UCSD-AML1 (cell line): ENCODE data around the gene LMBR1.
"Not testable (repeated sequence)": the region's sequence is repeated elsewhere in the genome, so short reads cannot be mapped to it uniquely, and the experiment has no call there.

Experiments
- DNase-seq: peaks from one replicate; lab custom pipeline; 2025; ENCODE audit not compliant: unreplicated experiment; lab: John Stamatoyannopoulos, UW

The LMBR1 gene

DNA sequence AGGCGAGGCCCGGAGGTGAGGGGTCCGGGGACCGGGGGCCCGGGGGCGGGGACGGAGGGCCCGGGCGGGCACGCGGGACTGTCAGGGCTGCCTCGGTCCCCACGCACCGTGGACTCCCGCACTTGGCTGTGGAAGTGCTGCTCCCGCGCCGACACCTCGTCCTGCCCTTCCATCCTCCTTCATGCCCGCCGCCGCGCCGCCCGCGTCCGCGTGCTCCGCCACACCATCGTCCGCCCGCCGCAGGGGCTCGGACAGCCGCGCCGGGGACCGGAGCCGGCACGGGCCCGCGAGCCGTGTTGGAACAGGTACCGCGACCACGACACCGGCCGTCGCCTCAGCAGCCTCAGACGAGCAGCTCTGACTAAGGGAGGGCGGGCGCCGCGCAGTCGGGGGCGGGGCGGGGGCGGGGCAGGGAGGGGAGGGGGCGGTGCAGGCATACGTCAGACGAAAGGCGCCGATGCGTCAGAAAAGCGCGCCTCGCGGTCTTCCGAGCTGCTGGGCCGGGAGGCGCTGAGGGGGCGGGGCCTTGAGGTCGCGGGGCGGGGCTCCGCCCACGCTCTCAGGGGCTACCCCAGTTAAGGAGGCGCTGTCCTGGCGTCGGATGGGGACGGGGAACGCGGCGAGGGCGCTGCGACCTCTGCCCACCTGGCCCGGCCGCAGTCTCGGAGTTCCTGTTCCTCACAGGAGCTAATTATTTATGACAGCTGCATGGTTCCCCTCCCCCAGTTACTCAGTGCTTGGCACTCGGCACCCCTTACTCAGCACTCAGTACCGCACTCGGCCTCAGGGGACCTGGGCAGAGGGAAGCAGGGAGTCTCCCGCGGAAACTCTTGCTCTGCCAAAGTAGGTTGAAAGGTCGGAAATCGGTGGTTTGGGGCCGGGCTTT, at the start of gene LMBR1:
Gene LMBR1 (minus strand): TSS at position 363 of the 886 bp plus-strand sequence. CDS start 190 bp downstream, at position 173.
- peak; percentile 89 for DNase-seq

DNA sequence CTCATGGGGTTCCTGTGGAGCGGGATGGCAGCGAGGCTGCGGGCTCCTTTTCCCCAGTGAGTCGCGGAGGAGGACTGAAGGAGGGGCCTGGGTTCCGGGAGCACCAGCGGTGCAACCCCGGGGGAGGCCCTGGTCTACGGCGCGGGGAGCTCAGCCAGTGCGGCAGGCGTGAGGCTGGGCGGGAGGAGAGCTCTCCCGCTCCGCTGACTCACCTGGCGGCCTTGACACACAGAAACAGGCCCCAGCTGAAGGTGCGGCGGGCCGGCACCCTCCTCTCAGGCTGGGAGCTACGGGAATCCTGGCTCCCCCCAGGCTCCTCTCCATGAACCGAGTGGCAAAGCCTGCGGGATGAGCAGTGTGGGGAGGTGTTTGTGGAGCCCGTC, 49.7 kb upstream of the LMBR1 start:
- DNase-seq: no peak

DNA sequence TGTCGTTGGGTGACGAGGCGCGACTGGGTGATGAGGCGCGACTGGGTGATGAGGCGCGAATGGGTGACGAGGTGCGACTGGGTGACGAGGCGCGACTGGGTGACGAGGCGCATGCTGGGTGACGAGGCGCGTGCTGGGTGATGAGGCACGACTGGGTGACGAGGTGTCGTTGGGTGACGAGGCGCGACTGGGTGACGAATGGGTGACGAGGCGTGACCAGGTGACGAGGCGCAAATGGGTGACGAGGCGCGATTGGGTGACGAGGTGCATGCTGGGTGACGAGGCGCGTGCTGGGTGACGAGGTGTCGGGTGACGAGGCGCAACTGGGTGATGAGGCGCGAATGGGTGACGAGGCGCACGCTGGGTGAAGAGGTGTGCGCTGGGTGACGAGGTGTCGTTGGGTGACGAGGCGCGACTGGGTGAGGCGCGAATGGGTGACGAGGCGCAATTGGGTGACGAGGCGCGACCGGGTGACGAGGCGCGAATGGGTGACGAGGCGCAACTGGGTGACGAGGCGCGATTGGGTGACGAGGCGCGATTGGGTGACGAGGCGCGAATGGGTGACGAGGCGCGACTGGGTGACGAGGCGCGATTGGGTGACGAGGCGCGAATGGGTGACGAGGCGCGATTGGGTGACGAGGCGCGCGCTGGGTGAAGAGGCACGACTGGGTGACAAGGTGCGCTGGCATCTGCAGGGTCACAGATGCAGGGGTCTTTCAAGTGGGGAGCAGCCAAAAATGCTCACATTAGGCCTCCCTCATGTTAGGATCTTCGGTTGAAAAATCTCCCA, 48.6 kb upstream of the LMBR1 start:
- DNase-seq: no peak

GRCh38 chr7:156940421-156941122, 47.6 kb upstream of the LMBR1 start:
- DNase-seq: no peak

- DNase-seq: not testable (repeated sequence)
Measured at GRCh38 chr7:156936766-156937165, 43.8 kb upstream of the LMBR1 start.

DNA sequence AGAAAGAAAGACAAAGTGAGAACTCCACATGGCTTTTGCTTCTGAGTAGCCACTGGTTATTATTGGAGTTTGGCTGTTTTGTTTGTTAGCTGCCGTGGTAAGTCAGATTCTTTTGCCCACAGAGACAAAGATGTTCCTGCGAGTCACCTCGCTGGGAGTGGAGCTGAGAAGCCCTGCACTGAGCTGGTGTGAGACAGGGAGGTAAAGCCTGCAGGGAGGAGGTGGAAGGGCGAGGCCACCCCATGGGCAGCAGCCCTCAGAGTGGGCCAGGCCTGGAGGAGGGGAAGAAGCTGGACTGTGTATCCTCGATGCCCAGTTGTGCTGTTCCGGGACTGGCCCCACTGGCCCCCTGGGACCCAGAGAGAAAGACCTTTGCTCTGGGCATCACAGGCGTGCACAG, 42.3 kb upstream of the LMBR1 start:
- no peak for DNase-seq

DNA sequence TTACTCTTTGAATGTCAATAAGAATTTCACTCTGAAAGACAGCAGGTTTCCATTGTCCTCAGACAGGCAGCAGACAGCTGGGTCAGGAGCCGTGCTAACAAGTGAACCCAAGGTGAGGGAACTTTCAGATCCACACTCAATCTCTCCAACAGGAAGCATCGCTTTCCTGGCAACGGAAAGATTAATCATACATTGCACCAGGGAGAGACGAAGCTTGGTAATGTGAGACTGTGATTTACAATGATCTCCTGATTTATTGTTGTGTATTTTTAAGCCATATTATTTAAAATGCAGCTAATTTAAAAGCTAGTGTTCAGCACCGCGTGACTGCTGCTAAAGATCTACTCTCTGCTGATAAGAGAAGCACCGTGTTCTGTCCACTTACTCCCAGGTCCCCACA, 39.0 kb upstream of the LMBR1 start:
- no peak for DNase-seq

DNA sequence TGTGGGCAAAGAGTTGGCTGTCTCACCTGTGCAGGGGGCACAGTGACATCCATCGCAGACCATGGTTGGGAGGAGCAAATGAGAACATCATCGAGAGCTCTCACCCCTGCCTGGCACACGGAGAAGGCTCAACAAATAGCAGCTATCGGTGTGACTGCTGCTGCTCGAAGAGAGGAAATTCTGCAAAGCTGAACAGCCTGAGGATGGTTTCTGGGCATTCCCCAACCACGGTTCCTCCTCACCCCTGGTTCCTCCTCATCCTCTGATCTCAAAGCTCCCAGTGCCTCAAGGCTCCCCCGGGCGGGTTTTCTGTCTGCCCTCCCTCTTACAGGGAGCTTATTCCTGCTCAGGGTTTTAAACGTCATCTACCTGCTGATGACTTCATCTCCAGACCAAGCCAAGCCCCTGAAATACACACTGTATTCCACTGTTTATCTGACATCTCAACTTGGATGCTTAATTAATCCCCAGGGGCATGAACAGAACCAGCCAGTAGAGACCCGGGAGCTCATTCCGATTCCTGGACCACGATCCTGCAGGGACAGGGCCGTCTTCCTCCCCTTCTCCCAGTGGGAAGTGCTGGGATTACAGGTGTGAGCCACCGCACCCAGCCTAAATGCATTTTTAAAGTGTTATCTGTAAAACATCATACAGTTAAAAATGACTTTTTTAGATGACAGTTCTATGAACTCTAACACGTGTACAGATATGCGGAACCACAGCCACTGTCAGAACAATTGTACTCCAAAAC, 37.0 kb upstream of the LMBR1 start:
- no peak for DNase-seq

DNA sequence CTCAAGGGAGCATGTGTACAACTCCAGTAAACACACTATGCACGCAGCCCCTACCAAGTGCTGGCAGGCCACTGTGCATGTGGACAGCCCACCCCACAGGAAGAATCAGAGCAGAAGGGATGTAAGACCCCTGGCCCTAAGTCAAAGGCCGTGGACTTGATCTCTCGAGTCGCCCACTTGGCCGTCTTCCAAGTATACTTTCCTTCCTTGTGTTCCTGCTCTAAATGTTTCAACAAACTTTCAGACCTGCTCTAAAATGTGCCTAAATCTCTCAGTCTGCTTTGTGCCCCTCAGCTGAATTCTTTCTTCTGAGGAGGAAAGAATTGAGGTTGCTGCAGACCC, 35.4 kb upstream of the LMBR1 start:
- DNase-seq: no peak

DNA sequence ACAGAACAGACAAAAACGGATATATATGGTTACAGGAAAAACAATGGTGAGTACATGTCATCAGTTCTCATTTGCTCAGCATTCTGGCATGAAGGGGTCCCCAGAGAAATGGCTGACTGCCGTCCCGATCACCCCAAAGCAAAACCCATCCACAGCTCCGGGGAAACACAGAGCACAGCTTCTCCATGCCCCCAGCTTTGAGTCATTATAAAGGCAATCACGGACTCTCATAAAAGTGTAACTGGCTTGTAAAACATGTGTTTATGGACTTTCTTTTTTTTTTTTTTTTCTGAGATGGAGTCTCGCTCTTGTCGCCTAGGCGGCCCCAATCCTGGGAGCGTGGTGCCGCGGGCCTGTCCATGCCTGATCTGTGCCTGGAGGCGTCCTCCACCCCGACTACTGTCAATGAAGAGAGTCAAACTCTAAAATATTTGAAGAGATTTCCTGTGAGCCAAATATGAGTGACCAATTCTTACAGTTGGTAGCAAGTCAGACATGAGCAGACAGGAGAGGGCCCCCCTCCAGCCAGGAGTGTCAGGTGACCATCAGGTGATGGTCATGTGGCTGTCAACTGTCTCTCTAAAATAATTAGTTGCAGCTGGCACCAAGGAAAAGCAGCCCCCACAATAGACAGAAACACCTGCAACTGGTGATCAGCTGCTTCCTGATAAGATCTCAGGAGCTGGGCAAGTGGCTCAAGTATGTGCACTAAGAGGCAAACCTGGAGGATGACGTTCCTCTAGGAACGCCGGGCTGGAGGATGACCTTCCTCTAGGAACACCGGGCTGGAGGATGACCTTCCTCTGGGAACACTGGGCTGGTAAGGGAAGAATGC, 34.8 kb upstream of the LMBR1 start:
- no peak for DNase-seq

DNA sequence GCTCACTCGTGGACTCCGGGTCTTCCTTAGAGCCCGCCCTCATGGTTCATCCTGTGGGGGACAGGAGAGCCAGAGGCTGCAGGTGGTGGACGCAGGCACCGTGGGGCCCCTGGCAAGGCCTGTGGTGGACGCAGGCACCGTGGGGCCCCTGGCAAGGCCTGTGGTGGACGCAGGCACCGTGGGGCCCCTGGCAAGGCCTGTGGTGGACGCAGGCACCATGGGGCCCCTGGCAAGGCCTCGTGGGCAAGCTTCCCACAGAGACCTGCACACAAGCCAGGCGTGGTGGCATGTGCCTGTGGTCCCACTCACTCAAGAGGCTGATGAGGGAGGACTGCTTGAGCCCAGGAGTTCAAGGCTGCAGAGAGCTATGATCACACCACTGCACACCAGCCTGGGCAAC, 32.8 kb upstream of the LMBR1 start:
- DNase-seq: not testable (repeated sequence)

- DNase-seq: not testable (repeated sequence)
Measured at GRCh38 chr7:156922304-156922703, 29.3 kb upstream of the LMBR1 start.

- not testable (repeated sequence) for DNase-seq
Measured at GRCh38 chr7:156920487-156921373, 27.7 kb upstream of the LMBR1 start.

DNA sequence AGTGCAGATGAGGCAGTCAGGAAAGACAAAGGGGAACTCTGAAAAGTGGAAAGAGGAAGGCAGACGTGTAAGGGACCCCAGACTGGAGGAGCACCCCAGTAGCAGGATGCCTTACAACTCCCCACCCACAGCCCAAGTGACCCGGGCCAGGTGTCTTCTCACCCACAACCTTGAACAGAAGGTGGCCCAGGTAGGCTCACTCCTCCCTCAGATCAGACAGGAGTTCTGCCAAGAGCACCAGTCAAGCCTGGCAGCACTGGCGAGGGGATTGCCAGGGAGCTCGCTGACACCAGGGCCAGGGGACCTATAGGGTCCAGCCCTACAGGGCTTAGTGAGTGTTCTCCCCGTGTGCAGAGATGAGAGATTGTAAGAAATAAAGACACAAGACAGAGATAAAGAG, 27.1 kb upstream of the LMBR1 start:
- no peak for DNase-seq

- no peak for DNase-seq
Measured at GRCh38 chr7:156919132-156919713, 26.2 kb upstream of the LMBR1 start.

- DNase-seq: no peak
Measured at GRCh38 chr7:156918635-156919034, 25.7 kb upstream of the LMBR1 start.

GRCh38 chr7:156909574-156910252, 16.7 kb upstream of the LMBR1 start:
- DNase-seq: not testable (repeated sequence)

GRCh38 chr7:156907656-156908055, 14.7 kb upstream of the LMBR1 start:
- no peak for DNase-seq
